Panc1 (cell line): ENCODE results near the gene NSG2. TPM values are rescaled to one million over a fixed set of nuclear protein-coding genes. Genes with fewer than 3 reads are reported as not detected.

Experiments
- ATAC-seq: fragments of 200-7000 bp; cut with Tn5 transposase; 2 replicates; pipeline ENCODE4 v1.9.1; 2020; ENCODE audit warnings: mild to moderate bottlenecking, moderate library complexity
- BruUV-seq: library from RNA; stranded (reverse); fragments of 400-500 nt; replicated peaks from 2 replicates; lab custom pipeline; 2021; lab: Mats Ljungman, UMichigan
- CTCF ChIA-PET: fragments of 300-600 bp; sonication (Branson Sonifier 250); formaldehyde crosslinking; loops from one replicate; lab custom pipeline; 2022; ENCODE audit warnings: antibody characterized with exemption; lab: Charles Lee
- POLR2A ChIA-PET: fragments of 300-600 bp; sonication (Branson Sonifier 250); formaldehyde crosslinking; loops from one replicate; lab custom pipeline; 2022; ENCODE audit warnings: antibody characterized with exemption; lab: Charles Lee
- DNase-seq: peaks from one replicate; pipeline ENCODE4 v3.0.0-alpha.2; 2010; ENCODE audit warnings: low read depth, low spot score
- H3K27ac ChIP-seq: 2 replicates; pipeline ENCODE4 v1.5.1; 2011; ENCODE audit warnings: mild to moderate bottlenecking, low read length, inconsistent platforms
- H3K27me3 ChIP-seq: fragments of 200-500 bp; sonication (Bioruptor generic); 2 replicates; pipeline ENCODE4 v1.6.0; 2014; ENCODE audit warnings: low read length, inconsistent platforms; ENCODE audit not compliant: control insufficient read depth, insufficient read depth
- H3K36me3 ChIP-seq: fragments of 200-500 bp; sonication (Bioruptor generic); 2 replicates; pipeline ENCODE4 v1.5.1; 2014; ENCODE audit warnings: inconsistent platforms, mild to moderate bottlenecking, low read length, moderate library complexity; ENCODE audit not compliant: control insufficient read depth, insufficient read depth
- H3K4me1 ChIP-seq: 2 replicates; pipeline ENCODE4 v1.5.1; 2011; ENCODE audit warnings: inconsistent platforms, mild to moderate bottlenecking, low read length, moderate library complexity; ENCODE audit not compliant: control insufficient read depth, insufficient read depth
- H3K4me3 ChIP-seq, 2 experiments: 2 replicates each; pipeline ENCODE4 v1.5.1; 2011 to 2012; ENCODE audit warnings: low read depth in 2 of 2, low read length in 2 of 2, mild to moderate bottlenecking in 2 of 2, inconsistent platforms in 1 of 2, moderate library complexity in 1 of 2
- H3K9me3 ChIP-seq: fragments of 200-500 bp; sonication (Bioruptor generic); 2 replicates; pipeline ENCODE4 v1.5.1; 2014; ENCODE audit warnings: low read depth, mild to moderate bottlenecking, inconsistent platforms, low read length, moderate library complexity; ENCODE audit not compliant: control insufficient read depth, insufficient read depth
- CTCF ChIP-seq: fragments of 450-650 bp; IDR thresholded peaks from 2 replicates; pipeline ENCODE4 v1.5.1; 2017; ENCODE audit warnings: mild to moderate bottlenecking
- POLR2AphosphoS5 ChIP-seq: IDR thresholded peaks from 2 replicates; pipeline ENCODE4 v1.6.1; 2012; ENCODE audit warnings: mild to moderate bottlenecking, low read depth, low read length, moderate library complexity
- REST ChIP-seq, 2 experiments: IDR thresholded peaks; 2 replicates each; pipeline ENCODE4 v1.6.1; 2011 to 2012; ENCODE audit warnings: low read depth in 2 of 2, control low read depth in 1 of 2, low read length in 1 of 2, mild to moderate bottlenecking in 1 of 2, moderate library complexity in 1 of 2; ENCODE audit not compliant: insufficient read depth in 1 of 2
- SIN3A ChIP-seq: IDR thresholded peaks from 2 replicates; pipeline ENCODE4 v1.6.1; 2012; ENCODE audit warnings: low read depth, mild to moderate bottlenecking, low read length, moderate library complexity, borderline replicate concordance; ENCODE audit not compliant: insufficient read depth
- TCF7L2 ChIP-seq: IDR thresholded peaks from 2 replicates; pipeline ENCODE4 v1.6.1; 2011; ENCODE audit warnings: mild to moderate bottlenecking, low read depth, low read length, inconsistent platforms
- in situ Hi-C: cut with HindIII; loops from 2 replicates; pipeline ENCODE4 v1.10.0; 2016; ENCODE audit warnings: low sequenced_read_pairs, low pct_unique_long_range_greater_than_20kb
- intact Hi-C: fragments of 100-400 bp; cut with micrococcal nuclease; formaldehyde crosslinking; loops from one replicate; pipeline ENCODE4 v1.10.0; 2022; ENCODE audit not compliant: unreplicated experiment
- total RNA-seq: library from RNA; stranded (reverse); gene quantifications from one replicate; pipeline ENCODE4 v1.2.1, GENCODE V29; 2021; ENCODE audit not compliant: unreplicated experiment

Gene NSG2
- total RNA-seq, 1 experiment from 2014 or later, result not detected

GRCh38 chr5:174047472-174048099 lies 2.1 kb downstream of the NSG2 start:
- DNase-seq, result no peak
- intact Hi-C loops, result no loop called here
- ChIA-PET POLR2A (interaction anchor here (0.6 kb wide), 1 partner anchor 74 kb away, joined by 4 read pairs; no protein-coding TSS in a partner anchor), CTCF (no interaction called here)
- TF ChIP-seq POLR2AphosphoS5 (no peak), REST (IDR thresholded peaks at IDR 0.05; ENCODE audit: insufficient read depth in 1 of 2, low read depth in 2 of 2, low read length in 1 of 2) (no peak), CTCF (no peak), TCF7L2 (no peak), SIN3A (no peak)
- no peaks in the 10 kb centered on the region for H3K36me3 ChIP-seq
- no peak for ATAC-seq
- H3K9me3 ChIP-seq, result no peaks in the 10 kb centered on the region
- H3K4me1 ChIP-seq, result no peaks in the 10 kb centered on the region
- in situ Hi-C loops, result no loop called here
- H3K4me3 ChIP-seq, result no peak overlapping the region
- H3K27me3 ChIP-seq, result peaks cover 5% of the 10 kb centered on the region; the same call in 1 of the 2 replicates
- no peak overlapping the region for H3K27ac ChIP-seq
- BruUV-seq, result no TSS peak

- peaks cover 3% of the 10 kb centered on the region; the same call in 1 of the 2 replicates for H3K27me3 ChIP-seq
- ATAC-seq, result no peak
Observed at GRCh38 chr5:174052636-174053035, 7.1 kb downstream of the NSG2 start.

More at GRCh38 chr5:174052636-174053035, 7.1 kb downstream of the NSG2 start:
- TF ChIP-seq SIN3A (no peak), REST (IDR thresholded peaks at IDR 0.05; ENCODE audit: insufficient read depth in 1 of 2, low read depth in 2 of 2, low read length in 1 of 2) (no peak), POLR2AphosphoS5 (no peak), TCF7L2 (no peak), CTCF (no peak)
- no peaks in the 10 kb centered on the region for H3K9me3 ChIP-seq
- in situ Hi-C loops, result no loop called here
- no peak overlapping the region for H3K27ac ChIP-seq
- ChIA-PET POLR2A (no interaction called here), CTCF (no interaction called here)
- H3K4me3 ChIP-seq, result no peak overlapping the region
- H3K4me1 ChIP-seq, result no peaks in the 10 kb centered on the region
- BruUV-seq, result no TSS peak
- intact Hi-C loops, result no loop called here
- no peak for DNase-seq
- no peaks in the 10 kb centered on the region for H3K36me3 ChIP-seq
